ENCODE measurements around the gene LRCH2.

Gene LRCH2

DNA sequence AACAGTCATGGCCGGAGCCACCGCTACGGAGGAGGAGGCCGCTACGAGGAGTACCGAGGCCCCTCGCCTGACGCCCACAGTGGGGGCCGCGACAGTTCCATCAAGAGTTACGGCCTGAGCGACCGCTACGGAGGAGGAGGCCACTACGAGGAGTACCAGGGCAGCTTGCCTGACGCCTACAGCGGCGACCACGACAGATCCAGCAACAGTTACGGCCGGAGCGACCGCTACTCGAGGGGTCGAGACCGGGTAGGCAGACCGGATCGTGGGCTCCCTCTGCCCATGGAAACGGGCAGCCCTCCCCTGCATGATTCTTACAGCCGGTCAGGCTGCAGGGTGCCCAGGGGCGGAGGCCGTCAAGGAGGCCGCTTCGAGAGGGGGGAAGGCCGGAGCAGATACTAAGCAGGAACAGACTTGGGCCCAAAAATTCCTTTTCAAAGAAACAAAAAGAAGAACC lies 41.6 kb downstream of the LRCH2 start:
- no peak for DNase-seq

DNA sequence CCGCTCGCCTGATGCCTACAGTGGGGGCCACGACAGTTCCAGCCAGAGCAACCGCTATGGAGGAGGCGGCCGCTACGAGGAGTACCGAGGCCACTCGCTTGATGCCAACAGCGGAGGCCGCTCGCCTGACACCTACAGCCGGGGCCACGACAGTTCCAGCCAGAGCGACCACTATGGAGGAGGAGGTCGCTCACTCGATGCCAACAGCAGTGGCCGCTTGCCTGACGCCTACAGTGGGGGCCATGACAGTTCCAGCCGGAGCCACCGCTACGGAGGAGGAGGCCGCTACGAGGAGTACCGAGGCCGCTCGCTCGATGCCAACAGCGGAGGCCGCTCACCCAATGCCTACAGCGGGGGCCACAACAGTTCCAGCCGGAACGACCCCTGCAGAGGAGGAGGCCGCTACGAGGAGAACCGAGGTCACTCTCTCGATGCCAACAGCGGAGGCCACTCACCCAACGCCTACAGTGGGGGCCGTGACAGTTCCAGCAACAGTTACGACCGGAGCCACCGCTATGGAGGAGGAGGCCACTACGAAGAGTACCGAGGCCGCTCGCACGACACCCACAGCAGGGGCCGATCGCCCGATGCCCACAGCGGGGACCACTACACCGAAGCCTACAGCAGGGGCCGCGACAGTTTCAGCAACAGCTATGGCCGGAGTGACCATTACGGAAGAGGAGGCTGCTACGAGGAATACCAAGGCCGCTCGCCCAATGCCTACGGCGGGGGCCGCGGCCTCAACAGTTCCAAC lies 42.2 kb downstream of the LRCH2 start:
- no peak for DNase-seq

DNA sequence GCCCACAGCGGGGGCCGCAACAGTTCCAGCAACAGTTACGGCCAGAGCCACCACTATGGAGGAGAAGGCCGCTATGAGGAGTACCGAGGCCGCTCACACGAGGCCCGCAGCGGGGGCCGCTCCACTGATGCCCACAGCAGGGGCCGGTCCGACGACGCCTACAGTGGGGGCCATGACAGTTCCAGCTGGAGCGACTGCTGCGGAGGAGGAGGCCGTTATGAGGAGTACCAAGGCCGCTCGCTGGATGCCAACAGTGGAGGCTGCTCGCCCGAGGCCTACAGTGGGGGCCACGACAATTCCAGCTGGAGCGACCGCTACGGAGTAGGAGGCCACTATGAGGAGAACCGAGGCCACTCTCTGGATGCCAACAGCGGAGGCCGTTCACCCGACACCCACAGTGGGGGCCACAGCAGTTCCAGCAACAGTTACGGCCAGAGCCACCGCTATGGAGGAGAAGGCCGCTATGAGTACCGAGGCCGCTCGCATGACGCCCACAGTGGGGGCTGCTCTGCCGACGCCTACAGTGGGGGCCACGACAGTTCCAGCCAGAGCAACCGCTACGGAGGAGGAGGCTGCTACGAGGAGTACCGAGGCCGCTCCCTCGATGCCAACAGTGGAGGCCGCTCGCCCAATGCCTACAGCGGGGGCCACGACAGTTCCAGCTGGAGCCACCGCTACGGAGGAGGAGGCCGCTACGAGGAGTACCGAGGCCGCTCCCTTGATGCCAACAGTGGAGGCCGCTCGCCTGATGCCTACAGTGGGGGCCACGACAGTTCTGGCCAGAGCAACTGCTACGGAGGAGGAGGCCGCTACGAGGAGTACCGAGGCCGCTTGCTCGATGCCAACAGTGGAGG lies 43.0 kb downstream of the LRCH2 start:
- DNase-seq = no peak

DNA sequence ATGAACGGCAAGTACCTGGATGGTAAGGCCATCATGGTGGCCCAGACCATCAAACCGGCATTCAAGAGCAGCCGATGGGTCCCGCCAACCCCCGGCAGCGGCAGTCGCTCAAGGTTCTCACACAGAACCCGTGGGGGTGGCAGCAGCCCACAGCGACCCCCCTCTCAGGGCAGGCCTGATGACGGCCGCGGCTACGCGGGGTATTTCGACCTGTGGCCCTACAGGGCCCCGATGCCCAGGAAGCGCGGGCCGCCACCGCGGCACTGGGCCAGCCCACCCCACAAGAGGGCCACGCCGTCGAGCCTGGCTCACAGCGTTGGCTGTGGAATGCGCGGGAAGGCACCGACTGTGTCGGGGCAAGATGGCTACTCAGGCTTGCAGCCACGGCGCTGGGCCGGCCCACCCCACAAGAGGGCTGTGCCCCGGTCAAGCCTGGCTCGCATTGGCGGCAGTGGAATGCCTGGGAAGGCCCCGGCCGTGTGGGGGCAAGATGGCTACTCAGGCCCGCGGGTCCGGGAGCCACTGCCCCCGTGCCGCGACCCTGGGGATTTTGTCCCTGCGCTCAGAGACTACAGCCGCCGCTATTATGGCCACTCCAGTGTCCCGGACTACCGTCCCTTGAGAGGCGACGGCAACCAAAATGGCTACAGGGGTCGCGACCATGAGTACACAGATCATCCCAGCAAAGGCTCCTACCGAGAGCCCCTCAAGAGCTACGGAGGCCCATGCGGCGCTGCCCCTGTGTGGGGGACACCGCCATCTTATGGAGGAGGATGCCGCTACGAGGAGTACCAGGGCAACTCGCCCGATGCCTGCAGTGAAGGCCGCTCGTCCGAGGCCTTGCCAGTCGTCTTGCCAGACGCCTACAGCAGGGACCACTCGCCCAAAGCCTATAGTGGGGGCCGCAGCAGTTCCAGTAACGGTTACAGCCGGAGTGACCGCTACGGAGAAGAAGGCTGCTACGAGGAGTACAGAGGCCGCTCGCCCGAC lies 44.0 kb downstream of the LRCH2 start:
- DNase-seq = no peak

DNA sequence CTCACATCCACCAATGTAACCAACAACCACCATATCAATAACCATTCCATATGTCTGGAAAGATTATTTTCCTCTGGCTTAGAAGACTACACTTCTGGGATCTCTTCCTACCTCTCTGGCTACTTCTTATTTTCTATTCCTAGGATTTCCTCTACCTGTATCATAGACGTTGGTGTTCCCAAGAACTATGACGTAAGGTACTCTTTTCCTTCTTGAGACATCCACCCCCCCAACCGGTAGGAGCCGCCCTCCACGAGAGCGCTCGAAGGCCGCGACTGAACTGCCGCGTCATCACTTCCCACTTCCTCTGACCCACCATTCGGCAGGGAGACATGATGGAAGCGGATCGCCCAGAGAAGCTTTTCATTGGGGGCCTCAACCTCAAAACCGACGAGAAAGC lies 44.8 kb downstream of the LRCH2 start, which contains the start of gene RBMXL3:
RBMXL3 (plus strand) TSS at position 301 of the 400 bp plus-strand sequence; CDS start at position 333, 32 bp downstream.
- no peak for DNase-seq

DNA sequence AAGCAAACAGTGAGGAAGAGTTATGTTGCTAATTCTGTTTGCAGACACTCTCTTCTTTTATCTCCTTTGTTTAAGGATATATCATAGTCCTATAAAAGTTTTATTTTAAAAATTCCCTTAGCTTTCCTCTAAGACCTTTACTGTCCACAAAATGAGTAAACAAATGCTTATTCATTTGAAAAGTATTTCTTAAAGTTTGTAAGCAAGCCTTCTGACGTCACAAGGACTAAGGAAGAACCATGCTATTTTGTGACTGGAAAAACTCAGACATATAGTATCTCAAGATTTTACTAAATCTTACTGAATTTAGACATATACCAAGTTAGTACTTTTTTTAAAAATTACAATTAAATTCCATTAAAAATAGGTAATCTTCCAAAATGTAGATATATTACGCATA lies 49.9 kb downstream of the LRCH2 start:
- DNase-seq = no peak

DNA sequence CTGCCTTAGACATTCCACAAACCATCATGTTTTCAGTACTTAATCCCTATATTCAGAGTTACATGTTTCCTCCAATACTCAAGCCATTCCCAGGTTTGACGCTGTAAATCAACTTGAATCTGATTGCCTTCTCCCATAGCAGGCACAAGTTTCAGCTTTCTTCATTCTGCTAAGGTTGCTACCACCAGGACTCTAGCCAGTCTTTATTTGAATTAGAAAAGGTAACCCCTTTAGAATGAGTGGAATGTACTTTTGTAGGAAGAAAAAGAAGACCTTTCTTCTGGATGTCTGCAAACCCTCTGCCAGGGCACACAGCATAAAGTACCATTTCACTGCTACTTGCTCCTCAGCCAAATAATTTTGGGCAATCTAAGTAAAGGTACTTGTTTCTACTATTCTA lies 55.4 kb downstream of the LRCH2 start:
- no peak for DNase-seq

DNA sequence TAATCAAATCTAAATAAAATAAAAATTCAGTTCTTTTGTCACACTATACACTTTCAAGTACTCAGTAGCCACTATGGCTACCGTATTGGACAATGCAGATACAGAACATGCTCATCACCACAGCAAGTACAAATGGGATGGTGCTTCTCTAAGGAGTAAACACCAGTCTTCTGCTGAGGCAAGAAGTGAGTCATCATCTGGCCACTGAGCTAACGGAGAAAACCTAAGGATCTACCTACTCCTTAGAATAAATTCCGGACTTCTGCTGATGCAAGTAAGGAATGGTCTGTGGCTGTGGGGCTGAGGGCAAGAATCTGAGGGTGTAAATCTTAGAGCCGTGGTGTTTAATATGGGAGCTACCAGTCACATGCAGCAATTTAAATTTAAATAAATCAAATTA lies 56.0 kb downstream of the LRCH2 start:
- DNase-seq = peak; percentile 6

DNA sequence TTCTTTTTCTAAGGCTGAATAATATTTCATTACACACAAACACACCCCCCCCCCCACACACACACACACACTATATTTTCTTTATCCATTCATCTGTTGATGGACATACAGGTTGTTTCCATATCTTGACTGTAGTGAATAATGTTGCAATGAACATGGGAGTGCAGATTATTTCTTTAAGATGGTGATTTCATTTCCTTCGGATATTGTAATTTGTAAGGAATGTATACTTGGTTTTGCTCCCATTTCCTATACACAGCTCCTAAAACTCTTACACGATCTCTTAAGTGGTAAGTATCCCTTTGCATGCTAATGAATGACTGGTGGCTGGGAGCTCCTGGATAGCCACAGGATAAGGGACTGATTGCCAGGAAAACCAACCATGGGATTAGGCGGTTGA lies 59.3 kb downstream of the LRCH2 start:
- DNase-seq = peak; percentile 28

DNA sequence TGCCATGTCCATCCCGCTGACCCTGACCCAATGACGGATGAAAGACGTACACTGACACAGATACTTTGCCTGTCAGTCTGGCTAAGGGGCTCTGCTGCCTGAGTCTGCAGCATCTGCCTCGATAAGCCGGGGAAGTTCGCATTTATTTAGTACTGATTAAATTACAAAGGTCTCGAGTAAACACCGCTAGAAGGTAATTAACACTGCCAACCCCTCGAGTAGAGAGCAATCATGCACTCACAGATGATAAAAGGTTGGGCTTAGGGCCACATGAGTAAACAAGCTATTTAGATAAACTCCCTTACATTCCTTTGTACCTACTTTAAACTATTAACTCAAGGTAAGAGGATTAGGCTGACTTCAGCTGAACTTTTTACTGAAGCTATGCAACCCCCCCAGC lies 60.7 kb downstream of the LRCH2 start:
- DNase-seq = no peak

DNA sequence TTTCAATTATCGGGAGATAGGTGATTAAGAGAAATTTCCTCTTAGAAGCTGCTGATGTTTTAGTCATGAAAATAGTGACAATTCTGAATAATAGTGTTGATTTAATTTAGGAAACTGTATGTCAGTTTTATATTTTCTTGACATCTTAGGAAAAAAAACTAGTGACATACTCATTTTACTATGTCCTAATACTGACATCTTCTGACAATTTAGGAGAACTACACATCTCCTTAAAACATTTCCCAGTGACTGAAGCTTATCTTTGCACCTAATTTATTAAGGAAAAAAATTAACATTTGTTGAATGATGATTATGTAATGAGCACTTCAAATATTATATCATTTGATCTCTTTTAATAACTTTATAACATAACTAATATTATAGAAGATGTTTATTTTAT lies 86.7 kb downstream of the LRCH2 start:
- peak; percentile 0 for DNase-seq

DNA sequence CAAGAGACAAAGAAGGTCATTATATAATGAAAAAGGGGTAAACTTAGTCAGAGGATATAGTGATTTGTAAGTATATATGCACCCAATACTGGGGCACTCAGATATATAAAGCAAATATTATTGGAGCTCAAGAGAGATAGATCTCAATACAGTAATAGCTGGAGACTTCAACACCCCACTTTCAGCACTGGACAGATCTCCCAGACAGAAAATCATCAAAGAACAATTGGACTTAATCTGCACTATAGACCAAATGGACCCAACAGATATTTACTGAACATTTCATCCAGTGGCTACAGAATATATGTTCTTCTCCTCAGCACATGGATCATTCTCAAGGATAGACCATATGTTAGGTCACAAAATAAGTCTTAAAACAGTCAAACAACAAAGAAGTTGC lies 91.8 kb downstream of the LRCH2 start:
- no peak for DNase-seq

DNA sequence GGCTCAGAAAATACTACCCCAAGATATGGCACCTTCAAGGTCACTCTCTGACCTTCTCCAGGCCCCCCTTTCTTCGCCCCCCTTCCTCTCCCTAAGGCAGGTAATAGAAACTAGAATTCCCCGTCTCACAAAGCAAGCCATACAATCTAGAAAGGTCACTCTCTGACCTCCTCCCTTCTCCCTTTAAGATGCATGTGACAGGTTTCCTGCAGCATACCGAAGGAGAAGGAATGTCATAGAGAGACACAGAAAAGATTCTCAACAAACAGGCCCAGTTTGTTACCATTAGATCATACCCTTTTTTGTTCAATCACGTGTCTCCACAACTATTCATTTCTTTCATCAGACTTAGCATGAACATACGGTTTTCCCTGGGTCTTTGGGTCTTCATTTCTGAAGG lies 95.9 kb downstream of the LRCH2 start:
- DNase-seq = no peak

DNA sequence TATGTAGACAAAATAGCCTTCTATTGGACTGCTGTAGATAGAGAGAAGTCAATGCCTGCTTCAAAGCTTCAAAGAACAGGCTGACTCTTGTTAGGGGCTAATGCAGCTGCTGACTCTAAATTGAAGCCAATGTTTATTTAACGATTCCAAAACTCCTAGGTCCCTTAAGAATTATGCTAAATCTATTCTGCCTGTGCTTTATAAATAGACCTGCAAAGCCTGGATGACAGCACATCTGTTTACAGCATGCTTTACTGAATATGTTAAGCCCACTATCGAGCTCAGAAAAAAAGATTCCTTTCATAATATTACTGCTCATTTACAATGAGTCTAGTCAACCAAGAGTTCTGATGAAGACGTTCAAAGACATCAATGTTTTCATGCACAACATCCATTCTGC lies 99.5 kb downstream of the LRCH2 start:
- DNase-seq = no peak

DNA sequence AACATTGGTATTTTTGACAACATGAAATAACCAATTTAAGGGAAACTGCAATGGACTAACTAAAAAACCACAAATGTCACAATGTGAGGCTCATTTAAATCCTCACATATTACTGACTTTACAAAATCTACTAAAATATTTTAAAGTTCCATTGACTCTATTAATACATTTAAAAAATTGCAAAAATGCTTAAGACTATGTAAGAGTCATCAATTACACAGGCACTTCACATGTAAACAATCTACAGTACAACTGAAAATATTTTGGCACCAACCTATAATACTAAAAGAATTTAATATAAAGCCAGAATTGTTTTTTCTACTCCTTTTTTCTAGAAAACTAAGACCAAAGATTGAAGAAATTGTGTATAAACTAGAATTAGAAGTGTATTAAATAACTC lies 121.5 kb downstream of the LRCH2 start:
- DNase-seq = peak; percentile 4

DNA sequence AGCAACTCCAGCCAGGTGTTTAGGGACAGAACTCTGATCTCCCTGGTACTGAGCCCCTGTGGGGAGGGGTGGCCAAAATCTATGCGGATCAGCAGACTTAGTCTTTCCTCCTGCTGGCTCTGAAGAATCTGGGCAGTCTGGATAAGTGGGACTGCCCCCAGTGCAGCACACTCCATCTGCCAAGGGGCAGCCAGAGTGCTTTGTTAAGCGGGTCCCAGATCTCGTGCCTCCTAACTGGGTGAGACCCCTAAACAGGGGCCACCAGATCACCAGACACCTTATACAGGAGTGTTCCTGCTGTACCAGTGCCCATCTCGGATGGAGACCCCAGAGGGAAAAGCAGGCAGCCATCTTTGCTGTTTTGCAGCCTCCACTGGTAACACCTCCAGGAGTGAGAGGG lies 135.0 kb downstream of the LRCH2 start:
- DNase-seq = no peak

DNA sequence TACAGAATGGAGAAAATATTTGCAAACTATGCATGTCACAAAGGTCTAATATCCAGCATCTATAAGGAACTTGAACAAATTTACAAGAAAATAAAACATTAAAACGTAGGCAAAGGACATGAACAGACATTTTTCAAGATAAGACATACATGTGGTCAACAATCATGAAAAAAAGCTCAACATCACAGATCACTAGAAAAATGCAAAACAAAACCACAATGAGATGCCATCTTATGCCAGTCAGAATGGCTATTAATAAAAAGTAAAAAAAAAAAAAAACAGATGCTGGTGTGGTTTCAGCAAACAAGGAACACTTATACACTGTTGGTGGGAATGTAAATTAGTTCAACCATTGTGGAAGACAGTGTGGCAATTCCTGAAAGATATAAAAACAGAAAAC lies 140.7 kb downstream of the LRCH2 start:
- no peak for DNase-seq

DNA sequence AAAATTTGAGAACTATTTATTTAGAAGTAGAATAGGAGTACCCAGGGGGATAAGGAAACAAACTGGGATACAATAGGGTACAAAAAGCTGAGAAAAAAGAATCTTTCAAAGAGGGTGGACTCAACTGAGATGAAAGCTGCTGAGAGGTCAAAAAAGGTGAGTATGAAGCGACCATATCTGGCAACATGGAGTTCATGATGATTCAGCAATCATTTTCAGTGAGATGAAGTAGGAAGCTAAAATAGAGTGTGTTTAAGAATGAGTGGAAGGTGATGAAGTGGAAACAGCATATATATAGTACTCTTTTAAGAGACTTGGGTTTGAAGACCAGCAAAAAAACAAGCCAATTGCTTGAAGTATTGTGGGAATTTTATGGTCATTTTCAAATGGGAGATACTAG lies 144.5 kb downstream of the LRCH2 start:
- DNase-seq = no peak

DNA sequence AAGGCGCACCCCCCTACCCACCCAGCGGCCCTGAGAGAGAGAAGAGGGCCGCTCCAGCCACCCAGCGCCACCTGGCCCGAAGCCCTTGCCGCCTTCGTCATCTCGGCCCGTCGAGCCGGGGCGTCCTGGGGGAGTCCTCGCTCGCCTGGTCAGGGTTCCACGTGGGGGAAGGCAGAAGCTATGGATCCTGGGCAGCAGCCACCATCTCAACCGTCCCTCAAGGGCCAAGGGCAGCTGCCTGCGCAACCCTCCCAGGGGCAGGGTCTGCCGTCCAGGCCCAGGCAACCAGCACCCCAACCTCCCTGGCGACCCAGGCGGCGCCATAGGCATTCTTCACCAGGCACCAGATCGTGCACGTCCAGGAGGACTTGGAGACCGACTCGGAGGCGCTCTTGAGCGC lies 165.0 kb downstream of the LRCH2 start:
- DNase-seq = no peak

DNA sequence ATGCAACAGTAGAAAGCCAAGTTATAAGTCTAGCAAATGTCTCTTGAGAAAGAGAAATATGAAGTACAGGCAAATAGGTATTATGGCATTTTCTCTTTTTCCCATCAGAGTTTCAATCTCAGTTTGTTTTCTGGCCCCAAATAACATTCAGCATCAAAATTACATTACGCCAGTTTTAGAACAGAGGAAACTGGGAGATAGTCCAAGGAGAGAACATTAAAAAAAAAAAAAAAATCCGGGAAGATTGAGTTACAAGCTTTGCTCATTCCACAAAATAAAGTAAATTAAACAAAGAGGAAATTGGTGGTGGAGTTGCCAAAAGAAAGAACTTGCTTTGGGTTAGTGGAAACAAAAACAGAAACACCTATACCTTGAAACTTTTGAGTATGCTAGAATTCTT lies 166.1 kb downstream of the LRCH2 start:
- DNase-seq = peak; percentile 24

DNA sequence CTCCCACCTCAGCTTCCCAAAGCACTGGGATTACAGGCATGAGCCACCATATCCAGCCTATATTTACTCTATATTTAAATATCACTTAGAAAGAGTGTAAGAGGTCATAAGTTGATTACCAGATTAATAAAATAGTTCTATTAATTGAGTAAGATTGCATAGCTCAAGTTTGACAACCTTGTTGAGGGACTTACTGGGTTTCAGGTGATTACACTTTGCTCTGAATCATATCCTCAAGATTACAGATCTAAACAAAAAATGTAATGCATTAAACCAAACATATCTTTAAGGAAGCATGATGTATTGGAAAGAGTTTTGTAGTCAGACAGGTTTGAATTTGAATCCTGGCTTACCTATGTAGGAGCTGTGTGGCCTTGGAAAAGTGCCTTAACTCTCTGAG lies 168.6 kb downstream of the LRCH2 start:
- no peak for DNase-seq

Measured in fibroblast of skin of right biceps (primary cell).